Measurements from ENCODE around the gene NEUROD6.

NEUROD6 gene

GRCh38 chr7:31363051-31363450, 22.5 kb upstream of the NEUROD6 start:
- no peak for TF ChIP-seq ZNF747 (tag by site-specific recombination; IDR thresholded peaks at IDR 0.05)
- H3K9me3 ChIP-seq (ENCODE audit: control insufficient read depth, insufficient read depth, low read depth, low read length), result no peaks in the 10 kb centered on the region
- no peak overlapping the region for H3K4me3 ChIP-seq (ENCODE audit: low read depth, low read length)
- POLR2A ChIA-PET, result no interaction called here
- CTCF ChIA-PET, result interaction anchor here (0.6 to 3.2 kb wide), 4 partner anchors 10 to 842 kb away, joined by 3 to 11 read pairs (median 3); no protein-coding TSS in a partner anchor
- no peak overlapping the region for H3K27ac ChIP-seq (ENCODE audit: extremely low read depth, low read depth, low read length)
- peaks cover 5% of the 10 kb centered on the region for H3K4me1 ChIP-seq (ENCODE audit: control insufficient read depth, insufficient read depth, low read length)
- no peaks in the 10 kb centered on the region for H3K36me3 ChIP-seq (ENCODE audit: control insufficient read depth in 2 of 2, insufficient read depth in 1 of 2, low read length in 2 of 2)

DNA sequence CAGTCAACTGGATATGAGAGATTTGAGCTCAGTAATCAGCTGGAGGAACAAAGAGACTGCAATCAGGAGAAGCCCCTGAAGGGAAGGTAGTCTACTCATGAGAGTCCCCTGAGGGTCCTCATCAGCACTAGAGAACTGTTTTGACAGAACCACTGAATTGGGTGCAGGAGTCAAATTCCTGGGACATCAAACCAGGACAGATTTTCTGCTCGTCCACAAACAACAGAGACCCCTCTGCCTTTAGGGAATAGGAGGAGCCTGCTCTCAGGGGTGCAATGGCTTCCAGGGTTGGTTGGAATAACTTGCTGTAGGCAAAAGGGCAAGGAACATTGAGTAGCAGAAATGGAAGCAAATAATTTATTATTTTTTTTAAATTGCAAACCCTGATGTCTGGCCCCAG, 21.9 kb upstream of the NEUROD6 start:
- CTCF ChIA-PET, result interaction anchor here (1.3 to 3.2 kb wide), 2 partner anchors 11 to 166 kb away, joined by 3 to 11 read pairs; no protein-coding TSS in a partner anchor
- no peak overlapping the region for H3K27ac ChIP-seq (ENCODE audit: extremely low read depth, low read depth, low read length)
- POLR2A ChIA-PET, result no interaction called here
- H3K36me3 ChIP-seq (ENCODE audit: control insufficient read depth in 2 of 2, insufficient read depth in 1 of 2, low read length in 2 of 2), result no peaks in the 10 kb centered on the region
- TF ChIP-seq ZBTB11 (tag by site-specific recombination; conservative IDR thresholded peaks at IDR 0.05; ENCODE audit: low read depth), result no peak
- no peak for TF ChIP-seq PRDM4 (tag by site-specific recombination; IDR thresholded peaks at IDR 0.05)
- TF ChIP-seq ZBTB49 (tag by site-specific recombination; IDR thresholded peaks at IDR 0.05; ENCODE audit: low read depth), result no peak
- no peak for TF ChIP-seq ZNF658 (tag by site-specific recombination; IDR thresholded peaks at IDR 0.05)
- no peak overlapping the region for H3K4me3 ChIP-seq (ENCODE audit: low read depth, low read length)
- H3K4me1 ChIP-seq (ENCODE audit: control insufficient read depth, insufficient read depth, low read length), result peaks cover 5% of the 10 kb centered on the region
- no peaks in the 10 kb centered on the region for H3K9me3 ChIP-seq (ENCODE audit: control insufficient read depth, insufficient read depth, low read depth, low read length)

DNA sequence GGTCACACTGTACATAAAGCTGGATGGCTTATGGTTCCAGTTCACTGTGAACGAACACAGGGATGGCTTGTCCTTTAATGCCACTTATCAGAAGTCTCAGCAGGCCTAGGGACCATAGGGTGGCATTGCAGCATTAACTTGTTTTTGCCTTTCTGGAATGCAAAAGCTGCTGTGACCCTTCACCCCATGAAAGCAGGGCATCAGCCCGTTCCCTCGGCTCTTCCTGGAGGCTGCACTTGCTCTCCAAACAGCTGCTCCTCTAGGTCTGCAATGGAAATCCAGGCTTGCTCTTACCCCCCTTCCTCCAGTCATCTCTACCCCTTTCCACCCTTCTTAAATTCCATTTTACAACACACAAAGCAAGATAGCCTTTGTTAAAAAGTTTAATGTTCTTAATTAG, 17.9 kb upstream of the NEUROD6 start:
- Histone ChIP-seq H3K27ac (ENCODE audit: extremely low read depth, low read depth, low read length) (no peak overlapping the region), H3K4me1 (ENCODE audit: control insufficient read depth, insufficient read depth, low read length) (peaks cover 5% of the 10 kb centered on the region), H3K4me3 (ENCODE audit: low read depth, low read length) (no peak overlapping the region), H3K36me3 (ENCODE audit: control insufficient read depth in 2 of 2, insufficient read depth in 1 of 2, low read length in 2 of 2) (no peaks in the 10 kb centered on the region), H3K9me3 (ENCODE audit: control insufficient read depth, insufficient read depth, low read depth, low read length) (no peaks in the 10 kb centered on the region)
- ChIA-PET CTCF (no interaction called here), POLR2A (no interaction called here)
- TF ChIP-seq ZNF621 (tag by site-specific recombination; IDR thresholded peaks at IDR 0.05) (no peak), ZNF148 (tag by site-specific recombination; IDR thresholded peaks at IDR 0.05; ENCODE audit: borderline replicate concordance) (no peak), ZNF843 (tag by site-specific recombination; IDR thresholded peaks at IDR 0.05) (no peak), ZNF274 (IDR thresholded peaks at IDR 0.05; ENCODE audit: low read length) (no peak), ZNF274 (tag by site-specific recombination; IDR thresholded peaks at IDR 0.05; ENCODE audit: borderline replicate concordance) (no peak), ZNF768 (tag by site-specific recombination; IDR thresholded peaks at IDR 0.05) (no peak), ZNF776 (tag by site-specific recombination; IDR thresholded peaks at IDR 0.05; ENCODE audit: borderline replicate concordance) (no peak), ZNF837 (tag by site-specific recombination; IDR thresholded peaks at IDR 0.05) (no peak), ZNF416 (tag by site-specific recombination; IDR thresholded peaks at IDR 0.05) (no peak), ZNF658 (tag by site-specific recombination; IDR thresholded peaks at IDR 0.05) (no peak), OSR2 (tag by site-specific recombination; IDR thresholded peaks at IDR 0.05) (no peak), ZNF521 (tag by site-specific recombination; IDR thresholded peaks at IDR 0.05) (no peak), ZNF174 (tag by site-specific recombination; IDR thresholded peaks at IDR 0.05) (no peak), ZNF138 (tag by site-specific recombination; IDR thresholded peaks at IDR 0.05; ENCODE audit: borderline replicate concordance) (no peak), ZNF555 (tag by site-specific recombination; conservative IDR thresholded peaks at IDR 0.05) (no peak)
